ENCODE results near the gene AFF3. TPM values are rescaled to one million over a fixed set of nuclear protein-coding genes. Genes with fewer than 3 reads are reported as not detected.
"Not testable (repeated sequence)": the region's sequence is repeated elsewhere in the genome, so short reads cannot be mapped to it uniquely, and the experiment has no call there.

AFF3 gene
- total RNA-seq, 2 experiments from 2014 or later, result 0.09 to 0.55 TPM

DNA sequence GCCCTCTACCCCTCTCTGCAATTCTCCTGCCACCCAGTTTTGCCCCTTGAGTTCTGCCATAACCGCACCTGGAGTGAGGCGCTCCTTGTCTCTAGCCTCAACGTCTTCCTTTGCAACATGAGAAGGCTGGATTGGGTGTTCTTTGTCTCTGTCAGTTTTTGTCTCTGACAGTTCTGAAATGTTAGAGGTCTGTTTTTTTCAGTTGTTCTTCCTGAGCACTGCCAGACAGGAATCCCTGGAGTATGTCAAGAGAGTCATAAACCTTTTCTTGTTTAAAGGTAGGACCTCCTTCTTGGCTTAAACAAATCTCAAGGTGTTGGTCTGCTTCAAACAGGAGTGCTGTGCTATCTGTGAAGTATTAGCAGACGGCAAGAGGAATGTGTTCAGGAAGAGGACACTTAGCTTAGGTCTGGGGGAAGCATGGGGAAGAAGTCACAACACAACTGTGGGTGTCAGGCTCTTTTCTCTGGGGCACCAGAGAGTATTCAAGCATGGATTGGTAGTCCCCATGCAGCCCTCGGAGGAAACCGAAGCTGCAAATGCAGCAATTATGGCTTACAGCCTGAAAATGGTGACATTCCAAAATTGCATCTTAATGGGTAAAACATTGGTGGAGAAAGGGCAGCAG lies 32.3 kb downstream of the AFF3 start:
- DNase-seq (no peak), ATAC-seq (no peak)
- Mint-ChIP-seq H3K36me3 (no peaks in the 10 kb centered on the region), H3K27me3 (peaks cover 37% of the 10 kb centered on the region), H3K9me3 (ENCODE audit: low read depth) (no peaks in the 10 kb centered on the region), H3K4me1 (peaks cover 1% of the 10 kb centered on the region), H3K4me3 (no peak overlapping the region), H3K27ac (no peak overlapping the region)
- CTCF ChIA-PET, result no interaction called here

DNA sequence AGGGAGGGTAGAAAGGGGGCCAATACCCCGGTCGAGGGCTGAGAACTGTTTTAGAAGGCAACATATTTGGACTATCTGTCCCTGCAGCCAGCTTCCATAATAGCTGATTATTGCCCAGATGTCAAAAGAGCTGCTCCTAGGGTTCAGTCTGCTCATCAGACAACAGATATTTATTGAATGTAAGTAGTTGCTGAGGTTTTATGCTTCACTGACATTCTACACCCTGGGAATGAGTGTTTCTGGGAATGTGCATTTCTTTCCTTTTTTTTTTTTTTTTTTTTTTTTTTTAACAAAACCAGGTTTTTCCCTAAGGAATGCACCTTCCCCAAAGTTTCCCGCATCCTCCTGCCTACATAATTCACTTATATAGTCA lies 33.8 kb downstream of the AFF3 start:
- DNase-seq; ATAC-seq; H3K36me3 Mint-ChIP-seq; CTCF ChIA-PET; H3K4me1 Mint-ChIP-seq; H3K9me3 Mint-ChIP-seq (ENCODE audit: low read depth); H3K4me3 Mint-ChIP-seq; H3K27ac Mint-ChIP-seq: not testable (repeated sequence)
- peaks cover 37% of the 10 kb centered on the region for H3K27me3 Mint-ChIP-seq

DNA sequence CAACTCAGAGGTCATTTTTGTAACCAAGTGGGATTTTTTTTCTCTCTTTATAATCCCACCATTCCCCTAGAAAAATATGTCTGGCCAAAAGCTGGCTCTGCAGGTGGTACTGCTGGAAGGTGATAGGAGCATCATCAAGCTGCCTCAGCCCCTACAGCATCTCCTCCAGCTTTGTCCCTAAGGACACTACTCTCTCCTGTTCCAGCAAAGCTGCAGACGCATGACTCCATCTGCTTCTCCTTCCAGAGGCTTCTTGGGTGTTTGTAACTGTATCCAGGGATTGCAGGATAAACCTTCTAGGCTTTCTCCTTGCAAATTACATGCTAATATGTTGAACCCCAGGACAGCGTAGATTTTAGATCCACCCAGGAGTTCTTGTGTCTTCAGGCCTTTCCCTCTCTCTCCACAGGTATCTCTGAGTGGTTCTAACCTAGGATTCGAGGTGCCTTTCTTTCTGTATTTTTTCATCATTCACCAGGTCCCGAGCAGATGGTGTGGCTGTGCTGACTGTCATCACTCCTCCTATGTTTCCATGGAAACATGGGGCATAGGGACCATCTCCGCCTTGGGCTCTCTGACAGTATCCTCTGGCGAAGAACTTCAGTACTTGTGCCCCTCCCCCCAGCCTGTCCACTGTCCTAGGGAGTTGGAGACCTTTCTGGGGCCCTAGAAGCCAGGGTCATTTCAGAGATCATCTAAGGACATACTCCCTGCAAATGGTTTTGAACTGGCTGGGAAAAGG lies 34.3 kb downstream of the AFF3 start:
- H3K4me1 Mint-ChIP-seq, result peaks cover 1% of the 10 kb centered on the region
- peaks cover 39% of the 10 kb centered on the region for H3K27me3 Mint-ChIP-seq
- no peak for ATAC-seq
- DNase-seq, result no peak
- H3K36me3 Mint-ChIP-seq, result no peaks in the 10 kb centered on the region
- H3K27ac Mint-ChIP-seq, result no peak overlapping the region
- no peak overlapping the region for H3K4me3 Mint-ChIP-seq
- no peaks in the 10 kb centered on the region for H3K9me3 Mint-ChIP-seq (ENCODE audit: low read depth)
- CTCF ChIA-PET, result no interaction called here

DNA sequence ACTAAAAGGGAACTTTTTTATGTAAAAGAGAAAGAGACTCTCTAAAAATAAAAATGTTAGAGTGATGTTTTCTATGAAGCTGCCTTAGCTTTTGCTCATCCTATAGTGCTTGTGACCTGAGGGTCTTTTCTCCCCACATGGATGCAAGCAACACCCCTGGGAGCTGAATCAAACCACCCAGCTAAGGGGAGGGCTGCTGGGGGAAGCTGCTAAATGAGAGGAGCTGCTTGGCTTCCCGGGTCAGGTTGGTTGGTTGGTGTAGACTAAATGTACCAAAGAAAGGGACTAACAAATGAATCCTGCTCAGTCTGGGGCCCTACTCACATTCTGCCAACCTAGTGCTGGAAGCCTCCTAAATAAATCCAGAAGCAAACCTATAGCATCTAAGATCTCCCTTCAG lies 35.0 kb downstream of the AFF3 start:
- CTCF ChIA-PET, result no interaction called here
- Mint-ChIP-seq H3K27me3 (peaks cover 40% of the 10 kb centered on the region), H3K4me3 (no peak overlapping the region), H3K4me1 (peaks cover 1% of the 10 kb centered on the region), H3K27ac (no peak overlapping the region), H3K36me3 (no peaks in the 10 kb centered on the region), H3K9me3 (ENCODE audit: low read depth) (no peaks in the 10 kb centered on the region)
- no peak for ATAC-seq
- no peak for DNase-seq

DNA sequence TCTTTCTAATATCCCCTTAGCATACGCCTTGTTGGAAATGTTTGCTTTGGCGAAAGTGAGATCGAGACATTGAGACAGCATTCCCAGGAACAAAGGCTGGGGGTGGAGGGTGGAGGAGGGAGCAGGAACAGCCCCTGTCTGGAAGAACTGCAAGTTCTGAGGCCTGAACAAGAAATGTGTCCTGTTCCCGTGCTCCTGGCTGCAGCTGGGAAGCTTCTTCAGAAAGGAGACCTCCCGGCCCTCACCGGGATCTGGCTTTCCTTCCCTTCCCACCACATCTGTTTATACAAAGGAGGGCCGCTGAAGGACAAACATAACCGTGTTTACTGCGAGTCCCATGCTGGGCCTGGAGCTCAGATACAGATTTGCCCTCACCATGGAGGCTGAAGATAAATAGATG lies 35.9 kb downstream of the AFF3 start:
- Mint-ChIP-seq H3K4me1 (peaks cover 1% of the 10 kb centered on the region), H3K4me3 (no peak overlapping the region), H3K9me3 (ENCODE audit: low read depth) (no peaks in the 10 kb centered on the region), H3K27ac (no peak overlapping the region), H3K36me3 (no peaks in the 10 kb centered on the region), H3K27me3 (peaks cover 40% of the 10 kb centered on the region)
- DNase-seq, result no peak
- CTCF ChIA-PET, result no interaction called here
- no peak for ATAC-seq

DNA sequence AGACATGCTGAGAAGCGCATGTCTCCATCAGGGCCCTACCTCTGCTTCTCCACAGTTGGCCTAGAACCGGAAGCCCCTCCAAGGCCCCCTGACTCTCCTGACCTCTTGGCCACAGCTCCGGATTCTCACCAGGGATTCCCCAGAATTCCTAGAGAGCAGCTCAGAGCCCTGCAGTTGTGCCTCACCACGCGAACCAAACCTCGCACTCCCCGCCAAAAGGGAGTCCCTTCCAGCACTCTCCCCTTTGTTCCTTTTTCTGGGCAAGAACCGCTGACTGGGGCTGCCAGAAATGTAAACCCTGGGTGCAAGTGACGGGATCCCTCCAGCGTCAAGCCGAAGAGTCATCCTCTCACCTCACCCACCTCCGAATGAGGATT lies 36.7 kb downstream of the AFF3 start:
- ATAC-seq (no peak), DNase-seq (no peak)
- Mint-ChIP-seq H3K4me1 (peaks cover 1% of the 10 kb centered on the region), H3K27me3 (peaks cover 40% of the 10 kb centered on the region), H3K36me3 (no peaks in the 10 kb centered on the region), H3K4me3 (no peak overlapping the region), H3K27ac (no peak overlapping the region), H3K9me3 (ENCODE audit: low read depth) (no peaks in the 10 kb centered on the region)
- CTCF ChIA-PET, result no interaction called here

DNA sequence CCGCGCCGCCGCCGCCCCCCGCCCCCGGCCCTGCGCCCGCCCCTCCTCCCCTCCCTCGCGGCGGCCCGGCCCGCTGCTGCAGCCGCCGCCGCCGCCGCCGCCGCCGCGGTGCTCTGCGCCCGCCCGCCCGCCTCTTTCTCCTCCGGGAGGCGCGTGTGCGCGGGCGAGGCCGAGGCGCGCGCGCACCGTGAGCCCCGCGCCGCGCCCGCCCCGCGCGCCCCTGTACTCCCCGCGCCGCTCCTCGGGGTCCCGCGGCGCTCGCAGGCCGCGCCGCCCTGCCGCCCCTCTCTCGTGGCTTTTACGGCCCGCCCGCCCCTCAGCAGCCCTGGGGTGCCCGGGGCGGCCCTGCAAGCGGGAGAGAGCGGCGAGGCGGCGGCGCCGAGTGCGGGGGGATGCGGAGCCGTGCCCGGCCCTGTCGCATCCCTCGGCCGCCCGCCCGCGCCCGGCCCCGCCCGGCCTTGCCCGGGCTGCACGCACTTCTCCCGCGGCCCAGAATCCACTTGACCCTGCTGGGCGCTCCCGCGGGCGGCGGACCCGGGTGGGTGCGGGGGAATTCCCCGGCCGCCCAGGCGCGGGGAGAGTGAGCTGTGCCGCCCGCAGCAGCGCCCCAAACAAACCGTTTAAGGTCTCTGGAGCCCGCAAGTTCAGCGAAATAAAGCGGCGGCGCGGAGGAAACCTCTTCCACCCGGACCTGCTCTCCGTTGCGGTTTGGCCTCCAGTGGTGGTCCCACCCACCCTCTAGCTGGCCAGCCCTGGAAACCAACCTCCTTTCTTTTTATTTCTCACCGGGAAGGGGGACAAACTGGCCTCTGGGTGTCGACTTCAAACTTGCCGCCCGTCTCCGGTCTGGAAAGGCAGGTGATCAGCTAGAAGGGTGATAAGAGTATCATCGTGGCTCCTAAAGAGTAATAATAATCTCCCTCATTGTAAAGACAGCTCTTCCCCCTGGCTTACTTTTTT lies 37.4 kb downstream of the AFF3 start:
- peak; percentile 20 for ATAC-seq
- Mint-ChIP-seq H3K27ac (no peak overlapping the region), H3K9me3 (ENCODE audit: low read depth) (no peaks in the 10 kb centered on the region)

DNA sequence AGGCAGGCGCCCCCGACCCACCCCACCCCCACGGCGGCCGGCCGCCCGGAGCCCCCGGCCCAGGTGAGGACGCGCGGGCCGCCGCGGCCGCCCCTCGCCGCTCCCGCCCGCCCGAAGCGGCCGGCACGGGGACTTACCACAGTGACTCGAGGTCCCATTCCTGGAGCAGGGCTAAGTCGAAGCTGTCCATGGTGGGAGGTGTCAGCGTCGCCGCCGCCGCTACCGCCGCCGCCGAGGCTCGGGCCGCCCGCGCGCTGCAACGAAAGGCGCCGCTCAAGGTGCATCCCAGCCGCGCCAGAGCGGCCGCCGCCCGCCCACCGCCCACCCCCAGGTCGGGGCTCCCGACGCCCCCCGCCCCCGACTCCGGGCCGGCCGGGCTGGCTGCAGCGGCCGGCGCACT lies 38.1 kb downstream of the AFF3 start:
- H3K27ac Mint-ChIP-seq; H3K4me1 Mint-ChIP-seq; CTCF ChIA-PET; ATAC-seq; H3K36me3 Mint-ChIP-seq; H3K4me3 Mint-ChIP-seq; H3K9me3 Mint-ChIP-seq (ENCODE audit: low read depth); DNase-seq: not testable (repeated sequence)
- H3K27me3 Mint-ChIP-seq, result peaks cover 37% of the 10 kb centered on the region

More for the DNA sequence above, 37.4 kb downstream of the AFF3 start:
- Mint-ChIP-seq H3K4me3 (no peak overlapping the region), H3K4me1 (peaks cover 1% of the 10 kb centered on the region), H3K36me3 (no peaks in the 10 kb centered on the region), H3K27me3 (peaks cover 40% of the 10 kb centered on the region)
- DNase-seq, result no peak
- CTCF ChIA-PET, result no interaction called here

DNA sequence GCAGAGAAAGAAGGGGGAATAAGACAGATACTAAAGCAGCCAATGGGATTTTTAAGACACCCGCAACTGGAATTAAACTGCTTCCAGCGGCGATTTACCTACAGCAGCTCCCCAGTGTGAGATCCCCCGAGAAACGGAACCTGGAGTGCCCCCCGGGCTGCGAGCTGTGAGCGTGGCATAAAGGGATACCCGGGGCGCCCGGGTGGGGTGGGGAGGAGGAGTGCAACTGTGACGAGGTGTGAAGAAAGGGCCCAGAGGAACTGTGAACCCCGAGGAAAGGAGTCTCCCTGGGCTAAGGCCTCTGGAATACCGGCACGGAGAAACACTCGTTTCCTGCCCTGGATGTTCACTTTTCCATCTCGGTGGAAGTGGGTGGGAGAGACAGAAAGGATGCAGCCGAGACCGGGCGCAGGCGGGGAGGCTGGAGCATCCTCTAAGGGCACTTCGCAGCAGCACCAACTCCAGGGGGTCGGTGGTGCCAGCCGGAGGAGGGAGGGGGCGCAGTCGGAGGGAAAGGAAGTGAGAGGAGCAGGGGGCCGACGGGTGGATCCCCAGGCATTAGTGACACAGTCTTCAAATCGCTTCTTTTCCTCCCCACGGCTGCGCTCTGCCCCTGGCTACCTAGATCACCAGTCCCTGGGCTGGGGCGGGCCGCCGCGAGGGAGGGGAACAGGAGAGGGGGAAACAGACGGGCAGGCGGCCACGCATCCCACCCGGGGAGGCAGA lies 38.7 kb downstream of the AFF3 start:
- DNase-seq; H3K4me3 Mint-ChIP-seq; H3K9me3 Mint-ChIP-seq (ENCODE audit: low read depth); H3K4me1 Mint-ChIP-seq; H3K36me3 Mint-ChIP-seq; H3K27ac Mint-ChIP-seq; ATAC-seq; CTCF ChIA-PET: not testable (repeated sequence)
- peaks cover 37% of the 10 kb centered on the region for H3K27me3 Mint-ChIP-seq

DNA sequence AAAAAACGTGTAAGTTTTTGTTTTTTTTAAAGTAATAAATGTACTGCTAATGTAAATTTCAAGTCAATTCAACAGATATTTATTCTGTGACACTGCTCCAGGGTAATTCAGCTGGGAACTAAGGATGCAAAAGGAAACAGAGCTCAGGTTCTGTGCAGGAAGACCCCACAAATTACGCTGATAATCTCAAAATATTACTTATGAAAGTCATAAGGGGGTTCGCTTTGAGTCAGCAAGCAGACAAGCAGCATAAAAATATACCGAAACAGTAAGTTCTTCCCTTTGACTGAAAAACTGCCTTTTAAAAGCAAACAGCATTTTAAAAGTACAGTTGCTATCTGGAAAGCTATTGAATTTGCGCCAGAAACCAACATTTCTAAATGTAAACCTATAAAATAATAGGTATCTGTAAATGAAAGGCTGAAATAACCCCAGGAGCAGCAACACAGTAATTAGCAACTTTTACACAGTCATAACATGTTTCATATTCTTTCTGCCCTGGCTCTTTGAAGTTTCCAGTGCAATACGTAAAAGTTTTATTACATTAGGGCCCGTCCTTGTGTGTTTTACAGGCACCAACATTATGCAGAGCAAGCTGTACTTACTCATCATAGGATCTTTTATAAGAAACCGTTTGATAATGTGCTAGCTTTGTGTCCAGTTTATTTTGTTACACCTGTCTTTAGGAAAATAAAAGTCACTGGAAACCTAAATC lies 39.8 kb downstream of the AFF3 start:
- H3K9me3 Mint-ChIP-seq (ENCODE audit: low read depth); ATAC-seq; H3K36me3 Mint-ChIP-seq; CTCF ChIA-PET; DNase-seq; H3K4me1 Mint-ChIP-seq; H3K27ac Mint-ChIP-seq; H3K4me3 Mint-ChIP-seq: not testable (repeated sequence)
- peaks cover 27% of the 10 kb centered on the region for H3K27me3 Mint-ChIP-seq

DNA sequence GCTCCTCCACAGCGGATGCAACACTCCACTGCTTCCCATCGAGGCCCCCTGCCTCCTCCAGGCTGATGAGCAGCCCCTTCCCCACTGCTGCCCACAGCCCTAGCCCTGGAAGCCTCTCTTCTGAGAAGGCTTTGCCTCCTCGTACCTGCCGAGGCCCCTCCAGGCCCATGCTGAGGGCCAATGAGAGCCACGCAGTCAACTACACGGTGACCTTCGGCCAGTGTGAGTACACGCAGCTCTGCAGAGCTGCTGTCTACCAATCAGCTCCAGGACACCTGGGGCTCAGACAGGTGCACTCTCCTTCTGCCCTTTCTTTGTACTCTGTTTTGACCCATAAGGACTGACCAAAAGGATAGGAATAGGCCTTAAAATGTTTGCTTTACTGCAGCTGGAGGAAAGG lies 43.5 kb downstream of the AFF3 start:
- H3K36me3 Mint-ChIP-seq; CTCF ChIA-PET; DNase-seq; H3K27ac Mint-ChIP-seq; H3K9me3 Mint-ChIP-seq (ENCODE audit: low read depth); H3K4me1 Mint-ChIP-seq; ATAC-seq; H3K27me3 Mint-ChIP-seq; H3K4me3 Mint-ChIP-seq: not testable (repeated sequence)

DNA sequence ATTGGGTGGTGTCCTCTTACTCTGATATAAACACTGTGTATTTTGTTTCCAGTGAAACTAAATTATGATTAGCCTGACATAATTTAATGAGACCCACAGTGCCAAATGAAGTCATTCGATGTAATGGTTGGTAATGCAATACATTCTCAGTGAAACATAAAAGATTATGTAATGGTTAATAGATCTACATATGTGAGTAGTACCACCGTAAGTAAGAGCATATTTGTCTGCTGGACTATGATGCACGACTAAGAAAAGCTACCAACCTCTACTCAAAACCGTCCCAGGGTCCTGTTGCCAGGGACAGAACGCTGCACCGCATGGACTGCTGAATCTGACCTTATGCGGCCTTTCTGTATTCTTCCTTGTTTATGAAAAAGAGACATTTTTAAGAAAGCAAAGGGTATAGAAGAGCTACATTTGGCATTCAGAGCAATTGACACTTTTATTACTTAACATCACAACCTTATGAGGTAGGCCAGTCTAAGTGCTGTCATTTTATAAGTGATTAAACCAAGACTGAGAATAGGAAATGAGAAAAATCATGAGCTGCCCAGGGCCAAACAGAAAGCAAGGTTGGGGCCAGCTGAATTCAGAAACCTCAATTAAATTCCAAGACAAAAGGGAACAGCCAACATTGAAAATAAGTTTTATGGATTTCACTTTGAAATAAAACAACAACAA lies 44.6 kb downstream of the AFF3 start:
- H3K27me3 Mint-ChIP-seq; H3K9me3 Mint-ChIP-seq (ENCODE audit: low read depth); H3K36me3 Mint-ChIP-seq; CTCF ChIA-PET; H3K4me1 Mint-ChIP-seq; H3K27ac Mint-ChIP-seq; H3K4me3 Mint-ChIP-seq; ATAC-seq; DNase-seq: not testable (repeated sequence)
